C4-2B (cell line): ENCODE results near the gene SLC1A2.
A peak's percentile ranks its signal among the peaks of the same experiment; 100 is the strongest.

Experiments
- H3K27ac ChIP-seq: fragments of 450-650 bp; 2 replicates; pipeline ENCODE4 v1.5.1; 2017
- CTCF ChIP-seq: fragments of 450-650 bp; conservative IDR thresholded peaks from 2 replicates; pipeline ENCODE4 v1.5.1; 2017; ENCODE audit warnings: mild to moderate bottlenecking
- ZFX ChIP-seq: fragments of 450-650 bp; IDR thresholded peaks from 2 replicates; pipeline ENCODE4 v1.6.1; 2017

SLC1A2 gene

GRCh38 chr11:35257281-35257680 lies 162.1 kb downstream of the SLC1A2 start:
- H3K27ac ChIP-seq = no peak overlapping the region
- TF ChIP-seq CTCF (no peak), ZFX (no peak)

GRCh38 chr11:35256296-35256695 lies 163.1 kb downstream of the SLC1A2 start:
- TF ChIP-seq CTCF (no peak), ZFX (no peak)
- no peak overlapping the region for H3K27ac ChIP-seq

GRCh38 chr11:35255514-35255913 lies 163.8 kb downstream of the SLC1A2 start:
- H3K27ac ChIP-seq = peak overlapping the region; percentile 24; the same call in 1 of the 2 replicates
- TF ChIP-seq CTCF (no peak), ZFX (no peak)

- TF ChIP-seq CTCF (no peak), ZFX (no peak)
- H3K27ac ChIP-seq = no peak overlapping the region
Measured at GRCh38 chr11:35253237-35253636, 166.1 kb downstream of the SLC1A2 start.

GRCh38 chr11:35250621-35251020 lies 168.7 kb downstream of the SLC1A2 start:
- H3K27ac ChIP-seq = no peak overlapping the region
- TF ChIP-seq CTCF (no peak), ZFX (no peak)

GRCh38 chr11:35250192-35250591 lies 169.2 kb downstream of the SLC1A2 start:
- TF ChIP-seq ZFX = no peak
- H3K27ac ChIP-seq = no peak overlapping the region

GRCh38 chr11:35248558-35249323 lies 170.6 kb downstream of the SLC1A2 start:
- H3K27ac ChIP-seq = no peak overlapping the region
- TF ChIP-seq CTCF (no peak), ZFX (no peak)

- TF ChIP-seq ZFX (no peak), CTCF (no peak)
- H3K27ac ChIP-seq = no peak overlapping the region
Measured at GRCh38 chr11:35247863-35248262, 171.5 kb downstream of the SLC1A2 start.
